HepG2 (cell line): ENCODE results near the gene C11orf86. TPM values are rescaled to one million over a fixed set of nuclear protein-coding genes. Genes with fewer than 3 reads are reported as not detected.
A peak's percentile ranks its signal among the peaks of the same experiment; 100 is the strongest.

ENCODE experiments used
- DR1 ChIP-seq: sonication (generic); formaldehyde crosslinking; IDR thresholded peaks from 2 replicates; pipeline ENCODE4 v1.8.0; 2021; ENCODE audit warnings: mild to moderate bottlenecking, missing genetic modification reagents, inconsistent platforms
- FOXP1 ChIP-seq, 2 experiments: fragments of 450-650 bp in 1 of 2; IDR thresholded peaks; 2 replicates each; pipeline ENCODE4 v1.6.1; 2017 to 2018; ENCODE audit warnings: antibody characterized with exemption in 1 of 2
- GPN1 ChIP-seq: sonication (generic); formaldehyde crosslinking; IDR thresholded peaks from 2 replicates; pipeline ENCODE4 v1.5.1; 2020; ENCODE audit warnings: missing genetic modification reagents, borderline replicate concordance
- MIXL1 ChIP-seq: IDR thresholded peaks from 2 replicates; pipeline ENCODE4 v1.6.1; 2016
- MTF1 ChIP-seq: sonication (generic); formaldehyde crosslinking; IDR thresholded peaks from 2 replicates; pipeline ENCODE4 v1.5.0; 2020; ENCODE audit warnings: missing genetic modification reagents
- PHF21A ChIP-seq: sonication (generic); formaldehyde crosslinking; IDR thresholded peaks from 2 replicates; pipeline ENCODE4 v1.5.0; 2020; ENCODE audit warnings: mild to moderate bottlenecking, missing genetic modification reagents
- RBAK ChIP-seq: sonication (generic); formaldehyde crosslinking; IDR thresholded peaks from 2 replicates; pipeline ENCODE4 v1.5.1; 2020; ENCODE audit warnings: mild to moderate bottlenecking, missing genetic modification reagents
- SALL2 ChIP-seq: sonication (generic); formaldehyde crosslinking; IDR thresholded peaks from 2 replicates; pipeline ENCODE4 v1.8.1; 2023; ENCODE audit warnings: mild to moderate bottlenecking, missing genetic modification reagents, inconsistent platforms
- SOX13 ChIP-seq, 3 experiments: fragments of 450-650 bp in 1 of 3; sonication (generic) in 1 of 3; formaldehyde crosslinking in 1 of 3; IDR thresholded peaks in 2 of 3; conservative IDR thresholded peaks in 1 of 3; 2 replicates each; pipeline versions ENCODE4 v1.5.0 to v1.6.1; 2016 to 2020; ENCODE audit warnings: antibody characterized with exemption in 1 of 3, mild to moderate bottlenecking in 1 of 3, missing compliant biosample characterization in 1 of 3, missing genetic modification reagents in 1 of 3, moderate library complexity in 1 of 3
- ZC3H4 ChIP-seq: sonication (generic); formaldehyde crosslinking; IDR thresholded peaks from 2 replicates; pipeline ENCODE4 v1.4.0; 2020; ENCODE audit warnings: missing genetic modification reagents, borderline replicate concordance
- ZNF460 ChIP-seq: sonication (generic); formaldehyde crosslinking; IDR thresholded peaks from 2 replicates; pipeline ENCODE4 v1.5.1; 2020; ENCODE audit warnings: missing genetic modification reagents, mild to moderate bottlenecking, borderline replicate concordance
- ZNF556 ChIP-seq: sonication (generic); formaldehyde crosslinking; IDR thresholded peaks from 2 replicates; pipeline ENCODE4 v1.4.0; 2020; ENCODE audit warnings: mild to moderate bottlenecking, missing genetic modification reagents, borderline replicate concordance
- ZNF589 ChIP-seq: sonication (generic); formaldehyde crosslinking; conservative IDR thresholded peaks from 2 replicates; pipeline ENCODE4 v1.8.0; 2022; ENCODE audit warnings: mild to moderate bottlenecking, moderate library complexity, missing genetic modification reagents
- ZNF629 ChIP-seq: sonication (generic); formaldehyde crosslinking; conservative IDR thresholded peaks from 2 replicates; pipeline ENCODE4 v1.5.0; 2020; ENCODE audit warnings: missing genetic modification reagents
- polyA plus RNA-seq, 8 experiments: library from polyadenylated mRNA; depleted of rRNA in 3 of 8; stranded (reverse) in 7 of 8; unstranded in 1 of 8; fragments of >200 nt; fragmentation: Illumina TruSeq in 4 of 8; extraction: Trizol in 4 of 8; gene quantifications; 2 replicates each; pipeline versions ENCODE4 v1.2.1 to v1.2.3, GENCODE V29; 2011 to 2016; ENCODE audit warnings: low read depth in 4 of 8, missing spikeins in 1 of 8, mixed read lengths in 1 of 8; ENCODE audit not compliant: insufficient read depth in 1 of 8
- total RNA-seq, 5 experiments: library from RNA; depleted of rRNA; stranded (reverse); fragments of >200 nt; fragmentation: Illumina TruSeq; extraction: Trizol; gene quantifications; 2 replicates each; pipeline ENCODE4 v1.2.3, GENCODE V29; 2016; ENCODE audit warnings: low read depth in 1 of 5
- TF ChIP-seq, protein P1 (sequence below): sonication (generic); formaldehyde crosslinking; IDR thresholded peaks from 2 replicates; pipeline ENCODE4 v1.5.1; 2020; ENCODE audit warnings: mild to moderate bottlenecking, missing genetic modification reagents, moderate library complexity
- TF ChIP-seq, protein P2 (sequence below): sonication (generic); formaldehyde crosslinking; IDR thresholded peaks from 2 replicates; pipeline ENCODE4 v1.4.0; 2020; ENCODE audit warnings: missing genetic modification reagents
- TF ChIP-seq, protein P3 (sequence below): sonication (generic); formaldehyde crosslinking; IDR thresholded peaks from 2 replicates; pipeline ENCODE4 v1.4.0; 2020; ENCODE audit warnings: mild to moderate bottlenecking, missing genetic modification reagents

The C11orf86 gene
- total and polyA plus RNA-seq, 2 of the 13 experiments (the other 11 are each of a cell fraction or from before 2014, with no cell fraction given), result 0.11 to 0.18 TPM

DNA sequence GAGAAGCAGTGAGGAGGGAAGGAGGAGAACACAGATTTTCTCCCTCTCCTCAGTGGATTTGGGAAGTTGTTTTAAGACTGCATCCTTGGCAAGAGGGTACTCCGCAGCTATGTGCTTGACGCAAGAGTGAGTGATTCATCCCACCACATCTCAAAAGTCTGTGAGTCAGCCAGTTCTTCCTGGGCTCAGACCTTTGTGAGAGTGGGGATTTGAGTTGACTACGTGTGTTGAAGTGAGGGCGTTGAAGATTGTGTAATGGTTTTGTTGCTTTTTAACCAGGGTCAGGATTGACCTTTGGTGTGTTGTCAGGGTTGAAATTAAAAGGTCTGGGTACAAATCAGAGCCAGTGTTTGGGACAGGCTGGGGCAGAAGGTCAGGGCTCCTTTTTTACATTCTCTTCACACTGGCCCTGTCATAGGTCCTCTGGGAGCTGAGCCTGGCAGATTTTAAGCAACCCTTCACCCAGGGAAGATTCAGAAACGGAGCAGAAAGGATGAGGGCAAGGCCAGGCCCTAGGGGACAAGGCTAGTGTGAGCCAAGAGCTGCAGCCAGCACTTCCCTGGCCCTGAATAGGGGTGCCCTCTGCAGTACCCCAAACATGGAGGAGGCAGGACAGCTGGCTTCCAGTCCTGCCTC, 4.2 kb upstream of the C11orf86 start (continued):
- TF ChIP-seq, protein P1, sequence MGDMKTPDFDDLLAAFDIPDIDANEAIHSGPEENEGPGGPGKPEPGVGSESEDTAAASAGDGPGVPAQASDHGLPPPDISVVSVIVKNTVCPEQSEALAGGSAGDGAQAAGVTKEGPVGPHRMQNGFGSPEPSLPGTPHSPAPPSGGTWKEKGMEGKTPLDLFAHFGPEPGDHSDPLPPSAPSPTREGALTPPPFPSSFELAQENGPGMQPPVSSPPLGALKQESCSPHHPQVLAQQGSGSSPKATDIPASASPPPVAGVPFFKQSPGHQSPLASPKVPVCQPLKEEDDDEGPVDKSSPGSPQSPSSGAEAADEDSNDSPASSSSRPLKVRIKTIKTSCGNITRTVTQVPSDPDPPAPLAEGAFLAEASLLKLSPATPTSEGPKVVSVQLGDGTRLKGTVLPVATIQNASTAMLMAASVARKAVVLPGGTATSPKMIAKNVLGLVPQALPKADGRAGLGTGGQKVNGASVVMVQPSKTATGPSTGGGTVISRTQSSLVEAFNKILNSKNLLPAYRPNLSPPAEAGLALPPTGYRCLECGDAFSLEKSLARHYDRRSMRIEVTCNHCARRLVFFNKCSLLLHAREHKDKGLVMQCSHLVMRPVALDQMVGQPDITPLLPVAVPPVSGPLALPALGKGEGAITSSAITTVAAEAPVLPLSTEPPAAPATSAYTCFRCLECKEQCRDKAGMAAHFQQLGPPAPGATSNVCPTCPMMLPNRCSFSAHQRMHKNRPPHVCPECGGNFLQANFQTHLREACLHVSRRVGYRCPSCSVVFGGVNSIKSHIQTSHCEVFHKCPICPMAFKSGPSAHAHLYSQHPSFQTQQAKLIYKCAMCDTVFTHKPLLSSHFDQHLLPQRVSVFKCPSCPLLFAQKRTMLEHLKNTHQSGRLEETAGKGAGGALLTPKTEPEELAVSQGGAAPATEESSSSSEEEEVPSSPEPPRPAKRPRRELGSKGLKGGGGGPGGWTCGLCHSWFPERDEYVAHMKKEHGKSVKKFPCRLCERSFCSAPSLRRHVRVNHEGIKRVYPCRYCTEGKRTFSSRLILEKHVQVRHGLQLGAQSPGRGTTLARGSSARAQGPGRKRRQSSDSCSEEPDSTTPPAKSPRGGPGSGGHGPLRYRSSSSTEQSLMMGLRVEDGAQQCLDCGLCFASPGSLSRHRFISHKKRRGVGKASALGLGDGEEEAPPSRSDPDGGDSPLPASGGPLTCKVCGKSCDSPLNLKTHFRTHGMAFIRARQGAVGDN, result peak; percentile 64
- TF ChIP-seq PHF21A (CRISPR knock-in tag) (peak; percentile 100), SOX13 (IDR thresholded peaks at IDR 0.05) (peak; percentile 64), SOX13 (CRISPR knock-in tag; conservative IDR thresholded peaks at IDR 0.05 in 1 of 2, IDR thresholded peaks at IDR 0.05 in 1 of 2) (peak in 1 of 2 experiments; percentile 88; a peak in 2 of 4 replicates), GPN1 (CRISPR knock-in tag) (no peak), ZNF460 (CRISPR knock-in tag) (peak; percentile 64; the same call in 1 of the 2 replicates), RBAK (CRISPR knock-in tag) (0 out of 2 replicates have a peak, but pooled peaks have one; percentile 29), MTF1 (CRISPR knock-in tag) (no peak), MIXL1 (CRISPR knock-in tag) (peak; percentile 90), ZNF556 (CRISPR knock-in tag) (peak; percentile 73; the same call in 1 of the 2 replicates), FOXP1 (IDR thresholded peaks at IDR 0.05) (peak; percentile 81), FOXP1 (CRISPR knock-in tag; IDR thresholded peaks at IDR 0.05) (peak; percentile 88), ZC3H4 (CRISPR knock-in tag) (no peak), ZNF589 (CRISPR knock-in tag) (0 out of 2 replicates have a peak, but pooled peaks have one; percentile 35), SALL2 (no peak), ZNF629 (CRISPR knock-in tag) (0 out of 2 replicates have a peak, but pooled peaks have one; percentile 14), DR1 (no peak)
- TF ChIP-seq, protein P2, sequence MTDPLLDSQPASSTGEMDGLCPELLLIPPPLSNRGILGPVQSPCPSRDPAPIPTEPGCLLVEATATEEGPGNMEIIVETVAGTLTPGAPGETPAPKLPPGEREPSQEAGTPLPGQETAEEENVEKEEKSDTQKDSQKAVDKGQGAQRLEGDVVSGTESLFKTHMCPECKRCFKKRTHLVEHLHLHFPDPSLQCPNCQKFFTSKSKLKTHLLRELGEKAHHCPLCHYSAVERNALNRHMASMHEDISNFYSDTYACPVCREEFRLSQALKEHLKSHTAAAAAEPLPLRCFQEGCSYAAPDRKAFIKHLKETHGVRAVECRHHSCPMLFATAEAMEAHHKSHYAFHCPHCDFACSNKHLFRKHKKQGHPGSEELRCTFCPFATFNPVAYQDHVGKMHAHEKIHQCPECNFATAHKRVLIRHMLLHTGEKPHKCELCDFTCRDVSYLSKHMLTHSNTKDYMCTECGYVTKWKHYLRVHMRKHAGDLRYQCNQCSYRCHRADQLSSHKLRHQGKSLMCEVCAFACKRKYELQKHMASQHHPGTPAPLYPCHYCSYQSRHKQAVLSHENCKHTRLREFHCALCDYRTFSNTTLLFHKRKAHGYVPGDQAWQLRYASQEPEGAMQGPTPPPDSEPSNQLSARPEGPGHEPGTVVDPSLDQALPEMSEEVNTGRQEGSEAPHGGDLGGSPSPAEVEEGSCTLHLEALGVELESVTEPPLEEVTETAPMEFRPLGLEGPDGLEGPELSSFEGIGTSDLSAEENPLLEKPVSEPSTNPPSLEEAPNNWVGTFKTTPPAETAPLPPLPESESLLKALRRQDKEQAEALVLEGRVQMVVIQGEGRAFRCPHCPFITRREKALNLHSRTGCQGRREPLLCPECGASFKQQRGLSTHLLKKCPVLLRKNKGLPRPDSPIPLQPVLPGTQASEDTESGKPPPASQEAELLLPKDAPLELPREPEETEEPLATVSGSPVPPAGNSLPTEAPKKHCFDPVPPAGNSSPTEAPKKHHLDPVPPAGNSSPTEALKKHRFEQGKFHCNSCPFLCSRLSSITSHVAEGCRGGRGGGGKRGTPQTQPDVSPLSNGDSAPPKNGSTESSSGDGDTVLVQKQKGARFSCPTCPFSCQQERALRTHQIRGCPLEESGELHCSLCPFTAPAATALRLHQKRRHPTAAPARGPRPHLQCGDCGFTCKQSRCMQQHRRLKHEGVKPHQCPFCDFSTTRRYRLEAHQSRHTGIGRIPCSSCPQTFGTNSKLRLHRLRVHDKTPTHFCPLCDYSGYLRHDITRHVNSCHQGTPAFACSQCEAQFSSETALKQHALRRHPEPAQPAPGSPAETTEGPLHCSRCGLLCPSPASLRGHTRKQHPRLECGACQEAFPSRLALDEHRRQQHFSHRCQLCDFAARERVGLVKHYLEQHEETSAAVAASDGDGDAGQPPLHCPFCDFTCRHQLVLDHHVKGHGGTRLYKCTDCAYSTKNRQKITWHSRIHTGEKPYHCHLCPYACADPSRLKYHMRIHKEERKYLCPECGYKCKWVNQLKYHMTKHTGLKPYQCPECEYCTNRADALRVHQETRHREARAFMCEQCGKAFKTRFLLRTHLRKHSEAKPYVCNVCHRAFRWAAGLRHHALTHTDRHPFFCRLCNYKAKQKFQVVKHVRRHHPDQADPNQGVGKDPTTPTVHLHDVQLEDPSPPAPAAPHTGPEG (CRISPR knock-in tag), result no peak
- TF ChIP-seq, protein P3, sequence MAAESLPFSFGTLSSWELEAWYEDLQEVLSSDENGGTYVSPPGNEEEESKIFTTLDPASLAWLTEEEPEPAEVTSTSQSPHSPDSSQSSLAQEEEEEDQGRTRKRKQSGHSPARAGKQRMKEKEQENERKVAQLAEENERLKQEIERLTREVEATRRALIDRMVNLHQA, result no peak
